H7 (cell line): Measurements from ENCODE around the gene HNF1B. TPM values are rescaled to one million over a fixed set of nuclear protein-coding genes. Genes with fewer than 3 reads are reported as not detected.
"Not testable (repeated sequence)": the region's sequence is repeated elsewhere in the genome, so short reads cannot be mapped to it uniquely, and the experiment has no call there.

Experiments used
- DNase-seq: peaks from one replicate; pipeline ENCODE4 v3.0.0; 2012
- H3K27me3 ChIP-seq: 2 replicates; pipeline ENCODE4 v1.6.0; 2011; ENCODE audit warnings: mild to moderate bottlenecking, low read length; ENCODE audit not compliant: control insufficient read depth, insufficient read depth
- H3K36me3 ChIP-seq: replicated peaks from 2 replicates; pipeline ENCODE4 v1.5.1; 2011; ENCODE audit warnings: low read length; ENCODE audit not compliant: control insufficient read depth, insufficient read depth
- H3K4me3 ChIP-seq: 2 replicates; pipeline ENCODE4 v1.5.1; 2011; ENCODE audit warnings: low read depth, mild to moderate bottlenecking, control low read depth, low read length, moderate library complexity; ENCODE audit not compliant: insufficient read depth
- total RNA-seq: library from RNA; depleted of rRNA; stranded (reverse); fragments of >200 nt; shearing (Covaris generic); gene quantifications from 2 replicates; pipeline ENCODE4 v1.2.3, GENCODE V29; 2014

HNF1B gene
- total RNA-seq, 1 experiment from 2014 or later: 1.1 TPM

DNA sequence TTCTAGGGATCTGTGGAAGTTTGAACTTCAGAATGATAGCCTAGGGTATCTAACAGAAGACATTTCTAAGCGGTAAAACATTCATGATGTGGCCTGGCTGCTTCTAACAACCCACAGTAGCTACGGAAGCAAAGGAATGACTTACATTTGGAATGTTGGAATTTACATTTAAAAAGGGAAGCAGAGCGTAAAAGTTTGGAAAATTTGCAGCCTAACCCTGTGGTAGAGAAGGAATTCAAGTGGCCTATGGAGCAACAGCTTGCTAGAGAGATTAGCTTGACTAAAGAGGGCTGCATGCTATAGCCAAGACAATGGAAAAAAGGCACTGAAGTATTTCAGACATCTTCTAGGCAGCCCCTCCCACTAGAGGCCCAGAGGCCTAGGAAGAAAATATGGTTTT, 50.1 kb downstream of the HNF1B start:
- DNase-seq: no peak
- Histone ChIP-seq H3K36me3 (no peaks in the 10 kb centered on the region), H3K27me3 (no peaks in the 10 kb centered on the region), H3K4me3 (no peak overlapping the region)

GRCh38 chr17:37693328-37693727, 51.5 kb downstream of the HNF1B start:
- DNase-seq: no peak
- no peaks in the 10 kb centered on the region for H3K36me3 ChIP-seq
- H3K4me3 ChIP-seq: no peak overlapping the region
- no peaks in the 10 kb centered on the region for H3K27me3 ChIP-seq

DNA sequence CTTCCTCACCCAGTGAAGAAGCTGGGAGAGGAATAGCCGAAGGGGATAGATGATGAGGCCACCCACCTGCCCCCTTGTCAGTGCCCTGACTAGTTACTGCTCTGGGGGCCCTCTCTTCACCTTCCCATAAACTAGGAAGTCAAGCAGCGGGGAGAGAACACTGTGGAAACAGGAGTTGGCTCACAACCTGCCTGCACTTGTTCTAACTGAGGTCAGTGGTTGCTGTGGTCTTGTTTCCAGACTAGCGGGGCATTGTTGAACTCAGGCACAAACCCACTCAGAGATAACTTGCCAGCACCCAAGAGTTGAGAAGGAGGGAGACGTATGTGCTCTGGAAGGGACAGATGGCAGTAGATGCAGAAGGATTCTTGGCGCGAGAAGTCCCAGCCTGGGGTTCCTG, 53.1 kb downstream of the HNF1B start:
- Histone ChIP-seq H3K36me3 (no peaks in the 10 kb centered on the region), H3K27me3 (no peaks in the 10 kb centered on the region), H3K4me3 (no peak overlapping the region)
- no peak for DNase-seq

- Histone ChIP-seq H3K36me3 (no peaks in the 10 kb centered on the region), H3K4me3 (no peak overlapping the region), H3K27me3 (no peaks in the 10 kb centered on the region)
- no peak for DNase-seq
These were observed 55.5 kb downstream of the HNF1B start for GRCh38 chr17:37689317-37689716.

DNA sequence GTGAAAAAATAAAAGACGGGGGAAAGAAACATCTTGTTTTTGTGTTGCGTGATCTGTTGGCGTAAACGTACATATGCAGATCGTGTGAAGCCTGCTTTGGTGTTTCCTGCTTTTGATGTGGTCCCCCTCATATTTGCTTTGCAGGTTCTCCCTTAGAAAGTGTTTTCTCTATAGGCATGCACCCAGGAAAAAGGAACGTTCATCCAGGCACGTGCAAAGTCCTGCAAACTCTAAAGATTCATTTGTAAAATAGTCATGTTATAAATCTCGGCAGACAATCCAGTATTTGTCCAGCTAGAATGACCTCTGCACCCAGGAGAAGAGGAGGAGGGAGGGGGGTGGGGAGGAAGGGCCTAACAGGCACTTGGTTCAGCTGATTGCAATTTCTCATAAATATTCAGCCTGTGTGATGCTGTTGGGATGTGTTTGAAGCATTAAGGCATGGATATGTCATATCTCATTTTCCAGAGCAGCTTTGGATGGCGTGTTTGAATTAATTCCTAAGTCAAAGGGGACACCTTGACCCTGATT, 61.3 kb downstream of the HNF1B start:
- Histone ChIP-seq H3K36me3 (no peaks in the 10 kb centered on the region), H3K27me3 (no peaks in the 10 kb centered on the region), H3K4me3 (no peak overlapping the region)
- no peak for DNase-seq

- DNase-seq: no peak
- no peaks in the 10 kb centered on the region for H3K36me3 ChIP-seq
- H3K27me3 ChIP-seq: no peaks in the 10 kb centered on the region
- no peak overlapping the region for H3K4me3 ChIP-seq
These were observed 62.9 kb downstream of the HNF1B start for GRCh38 chr17:37682007-37682406.

DNA sequence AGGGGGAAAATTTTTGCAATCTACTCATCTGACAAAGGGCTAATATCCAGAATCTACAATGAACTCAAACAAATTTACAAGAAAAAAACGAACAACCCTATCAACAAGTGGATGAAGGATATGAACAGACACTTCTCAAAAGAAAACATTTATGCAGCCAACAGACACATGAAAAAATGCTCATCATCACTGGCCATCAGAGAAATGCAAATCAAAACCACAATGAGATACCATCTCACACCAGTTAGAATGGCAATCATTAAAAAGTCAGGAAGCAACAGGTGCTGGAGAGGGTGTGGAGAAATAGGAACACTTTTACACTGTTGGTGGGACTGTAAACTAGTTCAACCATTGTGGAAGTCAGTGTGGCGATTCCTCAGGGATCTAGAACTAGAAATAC, 64.9 kb downstream of the HNF1B start:
- not testable (repeated sequence) for H3K27me3 ChIP-seq, DNase-seq, H3K36me3 ChIP-seq, H3K4me3 ChIP-seq

- DNase-seq: no peak
- H3K27me3 ChIP-seq: no peaks in the 10 kb centered on the region
- no peak overlapping the region for H3K4me3 ChIP-seq
These were observed 66.8 kb downstream of the HNF1B start for GRCh38 chr17:37678036-37678435.

DNA sequence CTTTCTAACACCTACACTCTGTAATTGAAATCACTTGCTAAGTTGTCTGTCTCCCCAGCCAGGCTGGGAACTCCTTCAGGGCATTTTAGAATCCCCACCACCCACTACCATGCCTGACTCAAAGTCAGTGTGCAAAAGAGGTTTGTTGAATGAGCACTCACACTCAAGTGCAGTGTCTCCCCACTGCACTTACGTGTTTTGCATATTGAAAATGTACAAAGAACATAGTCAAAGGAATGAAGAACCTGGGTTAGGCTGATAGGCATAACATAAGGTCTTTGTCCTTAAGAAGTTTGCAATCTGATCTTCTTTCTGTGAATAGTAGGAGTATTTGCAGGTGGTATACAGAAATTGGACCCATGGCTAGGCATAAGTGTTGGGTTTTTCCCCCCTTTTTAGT, 67.8 kb downstream of the HNF1B start:
- Histone ChIP-seq H3K27me3 (no peaks in the 10 kb centered on the region), H3K36me3 (no peaks in the 10 kb centered on the region), H3K4me3 (no peak overlapping the region)
- no peak for DNase-seq

More at GRCh38 chr17:37678036-37678435, 66.8 kb downstream of the HNF1B start:
- H3K36me3 ChIP-seq: no peaks in the 10 kb centered on the region

DNA sequence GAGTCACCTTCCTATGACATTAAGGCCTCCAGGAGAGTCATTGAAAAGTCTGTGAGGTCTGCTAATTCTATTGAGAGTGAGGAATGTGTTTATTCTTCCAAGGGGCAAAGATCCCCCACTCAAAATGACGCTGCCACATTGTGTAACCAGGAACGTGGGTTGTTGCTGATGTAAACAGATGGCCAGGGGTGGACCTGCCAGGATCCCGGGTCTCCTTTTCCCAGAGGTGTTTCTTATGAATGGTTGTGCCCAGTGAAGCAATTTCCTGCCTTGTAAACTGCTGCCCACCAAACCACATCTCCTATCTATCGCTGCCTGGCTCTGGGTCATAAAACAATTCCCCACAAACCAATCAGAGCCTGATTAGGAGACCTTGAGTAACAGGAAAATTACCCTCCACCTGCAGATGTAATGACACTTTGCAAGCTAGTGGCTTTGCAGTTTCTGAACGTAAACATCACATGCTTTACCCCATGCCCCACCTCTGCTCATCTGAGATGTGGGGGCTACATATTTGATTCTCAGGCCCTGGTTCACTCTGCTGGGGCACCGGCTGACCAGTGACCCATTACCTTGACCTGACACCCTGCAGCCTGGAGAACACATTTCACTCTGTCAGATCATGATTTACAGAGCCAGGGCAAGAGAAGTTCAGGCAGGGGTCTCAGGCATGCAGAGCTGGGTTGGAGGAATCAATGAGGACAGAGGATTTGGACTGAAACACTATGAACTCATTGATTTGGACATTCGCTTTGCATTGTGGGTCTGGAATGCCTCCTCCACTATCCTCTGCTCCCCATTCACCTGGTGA, 68.5 kb downstream of the HNF1B start:
- DNase-seq: no peak
- Histone ChIP-seq H3K4me3 (no peak overlapping the region), H3K36me3 (no peaks in the 10 kb centered on the region), H3K27me3 (no peaks in the 10 kb centered on the region)

GRCh38 chr17:37674511-37674910, 70.3 kb downstream of the HNF1B start:
- no peak overlapping the region for H3K4me3 ChIP-seq
- DNase-seq: no peak

GRCh38 chr17:37673386-37673785, 71.5 kb downstream of the HNF1B start:
- no peak for DNase-seq
- Histone ChIP-seq H3K27me3 (no peaks in the 10 kb centered on the region), H3K4me3 (no peak overlapping the region), H3K36me3 (no peaks in the 10 kb centered on the region)

More at GRCh38 chr17:37674511-37674910, 70.3 kb downstream of the HNF1B start:
- Histone ChIP-seq H3K27me3 (no peaks in the 10 kb centered on the region), H3K36me3 (no peaks in the 10 kb centered on the region)

DNA sequence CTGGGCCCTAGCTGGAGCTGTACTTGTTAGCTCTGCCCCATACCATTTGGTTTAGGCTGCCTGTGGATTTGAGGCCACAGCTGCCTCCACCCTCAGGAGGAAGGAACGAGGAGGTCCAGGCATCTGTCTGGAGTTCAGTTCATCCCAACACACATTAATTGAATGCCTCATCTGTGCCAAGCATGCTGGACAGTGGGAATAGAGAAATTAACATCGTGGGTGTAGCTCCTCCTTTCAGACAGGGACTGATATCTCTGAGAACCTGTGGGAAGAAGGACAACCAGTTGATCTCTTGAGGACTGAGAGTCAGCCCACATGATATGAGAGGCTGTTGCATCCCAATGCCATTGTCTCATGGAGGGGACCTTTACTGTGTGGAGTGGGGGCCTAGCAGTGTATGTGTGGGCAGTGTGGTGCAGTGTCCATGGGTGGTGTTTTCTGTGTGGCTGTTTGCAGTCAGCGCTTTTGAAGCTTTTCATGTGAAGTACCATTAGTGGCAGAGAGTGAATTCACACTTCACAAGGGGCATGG, 72.2 kb downstream of the HNF1B start:
- H3K36me3 ChIP-seq: no peaks in the 10 kb centered on the region
- DNase-seq: no peak
- no peaks in the 10 kb centered on the region for H3K27me3 ChIP-seq
- no peak overlapping the region for H3K4me3 ChIP-seq

DNA sequence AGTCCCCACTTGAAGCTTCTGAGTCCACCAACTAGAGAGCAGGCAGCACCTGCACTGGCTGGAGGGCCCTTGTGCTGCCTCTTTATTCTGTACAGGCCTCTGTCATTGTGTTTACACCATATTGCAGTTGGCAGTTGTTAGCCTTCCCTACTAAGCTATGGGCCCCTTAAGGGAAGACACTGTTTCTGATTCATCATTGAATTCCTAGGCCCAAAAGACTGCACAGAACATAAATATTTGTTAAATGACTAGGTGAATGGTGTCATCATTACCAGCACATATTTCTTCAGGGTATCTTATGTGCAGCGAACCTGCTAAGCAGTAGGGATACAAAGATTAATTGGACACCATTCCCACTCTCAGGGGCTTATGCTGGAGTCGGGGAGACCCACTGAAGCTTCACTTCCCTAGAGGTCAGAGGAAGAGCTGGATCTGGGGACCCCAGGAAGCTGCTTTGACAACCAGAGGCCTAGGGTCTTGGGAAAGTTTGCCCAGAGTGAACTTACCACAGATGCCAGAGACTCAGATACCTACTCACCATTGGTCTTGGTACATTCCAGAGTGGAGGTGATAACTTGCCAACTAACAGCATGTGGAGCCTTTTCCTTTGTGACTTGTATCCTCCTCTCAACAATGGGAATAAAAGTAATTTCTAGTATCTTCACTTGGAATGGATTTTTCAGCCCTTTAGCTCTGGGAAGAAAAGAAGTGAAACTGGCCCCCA, 72.9 kb downstream of the HNF1B start:
- no peak for DNase-seq
- no peaks in the 10 kb centered on the region for H3K27me3 ChIP-seq

More for the DNA sequence above, 72.9 kb downstream of the HNF1B start:
- H3K36me3 ChIP-seq: no peaks in the 10 kb centered on the region
- H3K4me3 ChIP-seq: no peak overlapping the region
